Pancreas (tissue), 10 donors: ENCODE data around the gene CR1. TPM values are rescaled to one million over a fixed set of nuclear protein-coding genes. Genes with fewer than 3 reads are reported as not detected.

ENCODE experiments used
- ATAC-seq, 4 donors: fragments of 200-7000 bp; cut with Tn5 transposase; one replicate each; pipeline versions ENCODE4 v1.8.0 to v1.9.1; 2020; ENCODE audit warnings: mild to moderate bottlenecking in 4 of 4, moderate library complexity in 4 of 4
- DNase-seq, 6 donors: peaks; one replicate each; pipeline ENCODE4 v3.0.0-alpha.2; 2020
- FAIRE-seq: peaks from 2 replicates; lab custom pipeline; 2012; peaks lifted over from hg19 to GRCh38; lab: Jason Lieb, UNC
- H3K27ac ChIP-seq, 4 donors: fragments of 200-600 bp; sonication (generic); 1 replicate in 3 of 4; 2 replicates in 1 of 4; pipeline versions ENCODE4 v1.5.0 to v1.8.0; 2020
- H3K27me3 ChIP-seq, 4 donors: fragments of 200-600 bp; one replicate each; pipeline ENCODE4 v1.8.0; 2021
- H3K36me3 ChIP-seq, 3 donors: fragments of 200-600 bp; sonication (generic) in 1 of 3; one replicate each; pipeline versions ENCODE4 v1.5.0 to v1.8.0; 2020 to 2021
- H3K4me1 ChIP-seq, 3 donors: fragments of 200-600 bp; one replicate each; pipeline ENCODE4 v1.8.0; 2021
- H3K4me3 ChIP-seq, 4 donors: fragments of 200-600 bp; sonication (generic) in 2 of 4; one replicate each; pipeline versions ENCODE4 v1.5.0 to v1.8.0; 2020 to 2021
- H3K9me3 ChIP-seq, 4 donors: fragments of 200-600 bp; one replicate each; pipeline ENCODE4 v1.8.0; 2021
- WGBS, 2 donors: extraction: QIAGEN DNeasy Blood & Tissue Kit; methylation state at CpG; one replicate each; pipeline ENCODE4 v1.1.7; 2013; 5-methylcytosine and 5-hydroxymethylcytosine counted together
- intact Hi-C, 3 donors: fragments of 100-400 bp; cut with DNase I; formaldehyde crosslinking; loops; one replicate each; pipeline versions ENCODE4 v1.11.1 to v1.14.2; 2022
- polyA plus RNA-seq, 2 donors: library from polyadenylated mRNA; stranded (reverse); fragments of 200-250 nt; gene quantifications; one replicate each; pipeline ENCODE4 v1.2.3, GENCODE V29; 2013
- total RNA-seq, 6 donors: library from RNA; stranded (reverse); fragmentation: NEBNext Ultra II Directional in 4 of 6; extraction: Animal tissue kit (Norgen Biotek cat#: 25700) in 4 of 6; gene quantifications; one replicate each; pipeline versions ENCODE4 v1.2.1 to v1.2.4, GENCODE V29; 2021 to 2023
- TF ChIP-seq, protein P1 (sequence below), 4 donors: fragments of 200-600 bp; sonication (generic) in 3 of 4; IDR thresholded peaks; one replicate each; pipeline versions ENCODE4 v1.5.0 to v1.8.0; 2021; ENCODE audit warnings: antibody characterized with exemption in 4 of 4
- donor health status: healthy with polysubstance abuse.
- donor health status: DM: no; HTN: no; CAD: no; lungs with moderate emphysema.
- donor health status: DM: no; HTN: no; CAD: no.
- donor health status: control.
- donor health status: control.
- donor health status: Bipolar disorder and iron deficiency.
- donor health status: DM: yes; HTN: yes; CAD: no.
- donor health status: DM: no; HTN: no; CAD: no.
- donor health status: DM: no; HTN: no; CAD: no.
- donor health status: DM: yes; HTN: yes; CAD: no.

CR1 gene
- total and polyA plus RNA-seq, 8 donors, result 0.05 to 4.7 (median 0.29) TPM

GRCh38 chr1:207458414-207458813 is 37.5 kb upstream of the CR1 start:
- Histone ChIP-seq H3K4me1 (no peaks in the 10 kb centered on the region), H3K4me3 (no peak overlapping the region), H3K36me3 (no peaks in the 10 kb centered on the region), H3K27ac (no peak overlapping the region), H3K9me3 (no peaks in the 10 kb centered on the region), H3K27me3 (peaks cover 0 to 14% (median 3%) of the 10 kb centered on the region in 4 donors)
- no peak for FAIRE-seq
- no peak for ATAC-seq
- 93 to 95% methylated on average over 1 of the region's 1 CpG for WGBS, 2 donors
- DNase-seq, result no peak
- intact Hi-C loops, result no loop called here
- TF ChIP-seq, protein P1, sequence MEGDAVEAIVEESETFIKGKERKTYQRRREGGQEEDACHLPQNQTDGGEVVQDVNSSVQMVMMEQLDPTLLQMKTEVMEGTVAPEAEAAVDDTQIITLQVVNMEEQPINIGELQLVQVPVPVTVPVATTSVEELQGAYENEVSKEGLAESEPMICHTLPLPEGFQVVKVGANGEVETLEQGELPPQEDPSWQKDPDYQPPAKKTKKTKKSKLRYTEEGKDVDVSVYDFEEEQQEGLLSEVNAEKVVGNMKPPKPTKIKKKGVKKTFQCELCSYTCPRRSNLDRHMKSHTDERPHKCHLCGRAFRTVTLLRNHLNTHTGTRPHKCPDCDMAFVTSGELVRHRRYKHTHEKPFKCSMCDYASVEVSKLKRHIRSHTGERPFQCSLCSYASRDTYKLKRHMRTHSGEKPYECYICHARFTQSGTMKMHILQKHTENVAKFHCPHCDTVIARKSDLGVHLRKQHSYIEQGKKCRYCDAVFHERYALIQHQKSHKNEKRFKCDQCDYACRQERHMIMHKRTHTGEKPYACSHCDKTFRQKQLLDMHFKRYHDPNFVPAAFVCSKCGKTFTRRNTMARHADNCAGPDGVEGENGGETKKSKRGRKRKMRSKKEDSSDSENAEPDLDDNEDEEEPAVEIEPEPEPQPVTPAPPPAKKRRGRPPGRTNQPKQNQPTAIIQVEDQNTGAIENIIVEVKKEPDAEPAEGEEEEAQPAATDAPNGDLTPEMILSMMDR (IDR thresholded peaks at IDR 0.05), result no peak

DNA sequence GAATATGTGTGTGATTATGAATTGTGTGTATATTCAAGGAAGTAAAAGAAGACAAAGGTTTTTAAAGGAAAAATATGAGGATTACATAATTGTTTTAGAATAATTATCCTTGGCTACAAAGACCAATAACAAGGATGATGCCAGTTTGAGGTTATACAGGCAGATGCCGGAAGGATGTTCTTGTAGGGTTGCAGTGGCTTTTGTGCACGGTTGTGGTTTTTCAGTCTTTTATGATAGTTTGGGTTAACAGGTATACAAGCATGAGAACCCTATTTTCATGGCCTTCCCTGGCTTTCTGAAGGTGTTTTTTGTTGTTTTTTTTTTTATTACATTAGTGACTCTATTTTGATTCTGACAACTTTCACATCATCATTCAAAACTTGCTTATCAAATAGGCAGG is 36.9 kb upstream of the CR1 start:
- no peak for FAIRE-seq
- Histone ChIP-seq H3K9me3 (no peaks in the 10 kb centered on the region), H3K27me3 (peaks cover 0 to 14% (median 3%) of the 10 kb centered on the region in 4 donors), H3K4me1 (no peaks in the 10 kb centered on the region), H3K27ac (no peak overlapping the region), H3K36me3 (no peaks in the 10 kb centered on the region), H3K4me3 (no peak overlapping the region)
- no peak for ATAC-seq
- WGBS, 2 donors, result 90 to 93% methylated on average over 2 of the region's 2 CpGs
- intact Hi-C loops, result no loop called here
- TF ChIP-seq, protein P1 (IDR thresholded peaks at IDR 0.05), result no peak
- no peak for DNase-seq

GRCh38 chr1:207461649-207462048 is 34.3 kb upstream of the CR1 start:
- intact Hi-C loops, result no loop called here
- no peaks in the 10 kb centered on the region for H3K9me3 ChIP-seq
- no peak overlapping the region for H3K27ac ChIP-seq
- FAIRE-seq (no peak), DNase-seq (no peak), ATAC-seq (no peak)
- TF ChIP-seq, protein P1 (IDR thresholded peaks at IDR 0.05), result no peak
- H3K36me3 ChIP-seq, result no peaks in the 10 kb centered on the region
- peaks cover 0 to 25% (median 3%) of the 10 kb centered on the region in 4 donors for H3K27me3 ChIP-seq
- no peaks in the 10 kb centered on the region for H3K4me1 ChIP-seq
- 85 to 87% methylated on average over 1 of the region's 1 CpG for WGBS, 2 donors
- H3K4me3 ChIP-seq, result no peak overlapping the region

- H3K36me3 ChIP-seq, result no peaks in the 10 kb centered on the region
- intact Hi-C loops, result no loop called here
- FAIRE-seq (no peak), ATAC-seq (no peak), DNase-seq (no peak)
- H3K27ac ChIP-seq, result no peak overlapping the region
- TF ChIP-seq, protein P1 (IDR thresholded peaks at IDR 0.05), result no peak
- no peak overlapping the region for H3K4me3 ChIP-seq
- peaks cover 0 to 28% (median 3%) of the 10 kb centered on the region in 4 donors for H3K27me3 ChIP-seq
- no peaks in the 10 kb centered on the region for H3K9me3 ChIP-seq
- no peaks in the 10 kb centered on the region for H3K4me1 ChIP-seq
Measured at GRCh38 chr1:207462535-207462934, 33.4 kb upstream of the CR1 start.

GRCh38 chr1:207463021-207463420 is 32.9 kb upstream of the CR1 start:
- ATAC-seq, result no peak
- Histone ChIP-seq H3K27ac (no peak overlapping the region), H3K36me3 (no peaks in the 10 kb centered on the region), H3K9me3 (no peaks in the 10 kb centered on the region), H3K27me3 (peaks cover 0 to 28% (median 3%) of the 10 kb centered on the region in 4 donors), H3K4me3 (no peak overlapping the region), H3K4me1 (no peaks in the 10 kb centered on the region)
- TF ChIP-seq, protein P1 (IDR thresholded peaks at IDR 0.05), result no peak
- intact Hi-C loops, result no loop called here
- no peak for DNase-seq
- no peak for FAIRE-seq
